Hepatocyte (in vitro differentiated cells): ENCODE data around the gene ACAD9.

Experiments used
- EZH2 ChIP-seq: fragments of 200-600 bp; sonication (generic); IDR thresholded peaks from 2 replicates; pipeline ENCODE4 v1.6.1; 2016; ENCODE audit warnings: antibody characterized with exemption, mild to moderate bottlenecking, borderline replicate concordance
- TF ChIP-seq, protein P1 (sequence below): fragments of 200-600 bp; sonication (generic); IDR thresholded peaks from 2 replicates; pipeline ENCODE4 v1.5.1; 2016; ENCODE audit warnings: antibody characterized with exemption, mild to moderate bottlenecking; ENCODE audit not compliant: poor library complexity

GRCh38 chr3:128945041-128945877 lies 65.8 kb downstream of the ACAD9 start:
- TF ChIP-seq, protein P1, sequence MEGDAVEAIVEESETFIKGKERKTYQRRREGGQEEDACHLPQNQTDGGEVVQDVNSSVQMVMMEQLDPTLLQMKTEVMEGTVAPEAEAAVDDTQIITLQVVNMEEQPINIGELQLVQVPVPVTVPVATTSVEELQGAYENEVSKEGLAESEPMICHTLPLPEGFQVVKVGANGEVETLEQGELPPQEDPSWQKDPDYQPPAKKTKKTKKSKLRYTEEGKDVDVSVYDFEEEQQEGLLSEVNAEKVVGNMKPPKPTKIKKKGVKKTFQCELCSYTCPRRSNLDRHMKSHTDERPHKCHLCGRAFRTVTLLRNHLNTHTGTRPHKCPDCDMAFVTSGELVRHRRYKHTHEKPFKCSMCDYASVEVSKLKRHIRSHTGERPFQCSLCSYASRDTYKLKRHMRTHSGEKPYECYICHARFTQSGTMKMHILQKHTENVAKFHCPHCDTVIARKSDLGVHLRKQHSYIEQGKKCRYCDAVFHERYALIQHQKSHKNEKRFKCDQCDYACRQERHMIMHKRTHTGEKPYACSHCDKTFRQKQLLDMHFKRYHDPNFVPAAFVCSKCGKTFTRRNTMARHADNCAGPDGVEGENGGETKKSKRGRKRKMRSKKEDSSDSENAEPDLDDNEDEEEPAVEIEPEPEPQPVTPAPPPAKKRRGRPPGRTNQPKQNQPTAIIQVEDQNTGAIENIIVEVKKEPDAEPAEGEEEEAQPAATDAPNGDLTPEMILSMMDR = no peak
- TF ChIP-seq EZH2 = no peak
